ENCODE data around the gene TULP1. TPM values are rescaled to one million over a fixed set of nuclear protein-coding genes. Genes with fewer than 3 reads are reported as not detected.

The TULP1 gene
- total and polyA plus RNA-seq, 2 of the 13 experiments (the other 11 are each of a cell fraction or from before 2014, with no cell fraction given), result not detected

DNA sequence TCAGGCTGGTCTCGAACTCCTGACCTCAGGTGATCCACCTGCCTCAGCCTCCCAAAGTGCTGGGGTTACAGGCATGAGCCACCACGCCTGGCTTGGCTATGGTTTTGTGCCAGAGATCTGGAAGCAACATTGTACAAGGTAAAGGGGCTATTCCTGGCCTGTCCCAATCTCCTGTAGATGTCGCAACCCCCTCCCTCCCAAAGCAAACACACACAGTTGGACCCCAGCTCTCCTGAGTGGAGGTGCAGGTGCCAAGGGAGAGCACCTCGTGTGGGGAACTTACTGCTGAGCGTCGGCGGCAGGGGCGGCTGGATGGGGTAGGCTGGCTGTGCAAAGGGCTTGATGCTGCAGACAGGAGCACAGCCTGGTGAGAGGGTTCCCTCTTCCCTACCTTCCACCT lies 35.7 kb downstream of the TULP1 start (continued):
- no peak for TF ChIP-seq MYPOP (CRISPR knock-in tag; IDR thresholded peaks at IDR 0.05)

DNA sequence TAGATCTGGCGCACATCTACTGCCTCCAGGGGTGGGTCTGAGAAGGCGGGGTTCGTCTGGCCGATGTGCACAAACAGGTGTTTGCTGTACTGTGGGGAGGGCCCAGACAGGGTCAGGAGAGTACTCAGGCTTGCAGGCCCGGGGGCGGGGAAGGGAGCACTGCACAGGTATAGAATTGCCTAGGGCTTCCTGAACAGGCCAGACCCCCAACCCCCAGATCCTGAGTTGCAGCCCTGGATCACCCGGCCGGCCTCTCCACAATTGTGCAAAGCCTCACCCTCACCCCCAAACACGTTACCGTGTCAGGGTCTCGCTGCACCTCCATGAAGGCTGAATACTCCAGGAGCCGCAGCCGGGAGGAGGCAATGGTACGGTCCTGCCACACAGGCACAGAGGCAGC lies 36.7 kb downstream of the TULP1 start:
- WGBS (ENCODE audit: low lambda C conversion rate), result 97% methylated on average over 13 of the region's 14 CpGs
- FAIRE-seq, result no peak
- no peak for DNase-seq (ENCODE audit: low spot score)
- Histone ChIP-seq H3K4me3 (replicated peaks in 1 of 3; ENCODE audit: insufficient read depth in 1 of 3, low read depth in 2 of 3, low read length in 3 of 3) (no peak overlapping the region), H3K79me2 (ENCODE audit: insufficient read depth, low read length) (peaks cover 2% of the 10 kb centered on the region), H2AFZ (ENCODE audit: low read length) (no peak overlapping the region), H3K4me2 (ENCODE audit: low read depth, low read length) (no peak overlapping the region), H3K27me3 (ENCODE audit: control insufficient read depth in 1 of 2, insufficient read depth in 2 of 2, low read length in 2 of 2) (no peaks in the 10 kb centered on the region), H4K20me1 (ENCODE audit: insufficient read depth, low read length) (peaks cover 26% of the 10 kb centered on the region), H3K9ac (ENCODE audit: insufficient read depth, low read depth, low read length) (no peak overlapping the region), H3K4me1 (ENCODE audit: insufficient read depth, low read length) (peaks cover 37% of the 10 kb centered on the region), H3K9me3 (ENCODE audit: low read length) (no peaks in the 10 kb centered on the region), H3K27ac (ENCODE audit: extremely low read length, insufficient read depth, low read length) (no peak overlapping the region), H3K36me3 (replicated peaks in 1 of 2; ENCODE audit: control insufficient read depth in 1 of 2, insufficient read depth in 2 of 2, low read length in 2 of 2) (peaks cover 7 to 31% of the 10 kb centered on the region in 2 experiments)
- POLR2A ChIA-PET, result interaction anchor here (9.7 kb wide), 1 partner anchor 21 kb away, joined by 88 read pairs; the partner anchor contains the start of gene TEAD3
- CTCF ChIA-PET (ENCODE audit: low intra/inter-chr PET ratio, low total read pairs), result no interaction called here
- no TSS peak for BruUV-seq (replicated peaks)
- in situ Hi-C loops (cut with HindIII; ENCODE audit: extremely low pct_ligation_motif_present, low pct_unique_long_range_greater_than_20kb), result no loop called here
- peak; percentile 4 for ATAC-seq
- intact Hi-C loops (cut with micrococcal nuclease; ENCODE audit: unreplicated experiment), result no loop called here
- TF ChIP-seq AGO2 (optimal IDR thresholded peaks at IDR 0.05; ENCODE audit: low read depth, low read length) (peak; percentile 83), HIVEP1 (CRISPR knock-in tag; IDR thresholded peaks at IDR 0.05) (no peak)

- Histone ChIP-seq H3K36me3 (replicated peaks in 1 of 2; ENCODE audit: control insufficient read depth in 1 of 2, insufficient read depth in 2 of 2, low read length in 2 of 2) (peaks cover 9 to 31% of the 10 kb centered on the region in 2 experiments), H3K27me3 (ENCODE audit: control insufficient read depth in 1 of 2, insufficient read depth in 2 of 2, low read length in 2 of 2) (no peaks in the 10 kb centered on the region), H3K9me3 (ENCODE audit: low read length) (no peaks in the 10 kb centered on the region), H2AFZ (ENCODE audit: low read length) (no peak overlapping the region), H3K4me2 (ENCODE audit: low read depth, low read length) (no peak overlapping the region), H3K4me1 (ENCODE audit: insufficient read depth, low read length) (peaks cover 41% of the 10 kb centered on the region), H3K4me3 (replicated peaks in 1 of 3; ENCODE audit: insufficient read depth in 1 of 3, low read depth in 2 of 3, low read length in 3 of 3) (no peak overlapping the region), H3K79me2 (ENCODE audit: insufficient read depth, low read length) (peaks cover 6% of the 10 kb centered on the region), H4K20me1 (ENCODE audit: insufficient read depth, low read length) (peaks cover 31% of the 10 kb centered on the region), H3K9ac (ENCODE audit: insufficient read depth, low read depth, low read length) (no peak overlapping the region), H3K27ac (ENCODE audit: extremely low read length, insufficient read depth, low read length) (no peak overlapping the region)
- no peak for DNase-seq (ENCODE audit: low spot score)
- TF ChIP-seq HNF4A (CRISPR knock-in tag; IDR thresholded peaks at IDR 0.05) (no peak), POLR2G (IDR thresholded peaks at IDR 0.05; ENCODE audit: low read depth, low read length) (peak; percentile 52; the same call in 1 of the 2 replicates)
- in situ Hi-C loops (cut with HindIII; ENCODE audit: extremely low pct_ligation_motif_present, low pct_unique_long_range_greater_than_20kb) (no loop called here), intact Hi-C loops (cut with micrococcal nuclease; ENCODE audit: unreplicated experiment) (no loop called here)
- peak; percentile 8 for ATAC-seq
- FAIRE-seq, result no peak
- POLR2A ChIA-PET, result interaction anchor here (9.7 kb wide), 1 partner anchor 22 kb away, joined by 88 read pairs; the partner anchor contains the start of gene TEAD3
- CTCF ChIA-PET (ENCODE audit: low intra/inter-chr PET ratio, low total read pairs), result no interaction called here
- no TSS peak for BruUV-seq (replicated peaks)
- WGBS (ENCODE audit: low lambda C conversion rate), result 100% methylated on average over 2 of the region's 4 CpGs
These were observed 37.1 kb downstream of the TULP1 start for GRCh38 chr6:35475573-35475972.
